GM12878 (cell line): ENCODE data around the gene GJB6. TPM values are rescaled to one million over a fixed set of nuclear protein-coding genes. Genes with fewer than 3 reads are reported as not detected.

Source experiments
- ATF2 ChIP-seq: IDR thresholded peaks from 2 replicates; pipeline ENCODE4 v1.6.1; 2012; ENCODE audit warnings: low read length, inconsistent platforms
- BHLHE40 ChIP-seq, 2 experiments: fragments of 450-650 bp in 1 of 2; IDR thresholded peaks; 2 replicates each; pipeline ENCODE4 v1.6.1; 2011 to 2017; ENCODE audit warnings: low read depth in 2 of 2, borderline replicate concordance in 1 of 2, improper control_type of control experiment in 1 of 2, low read length in 1 of 2, mild to moderate bottlenecking in 1 of 2
- BMI1 ChIP-seq: fragments of 450-650 bp; IDR thresholded peaks from 2 replicates; pipeline ENCODE4 v1.6.1; 2016; ENCODE audit warnings: mild to moderate bottlenecking, moderate library complexity, borderline replicate concordance
- CBX3 ChIP-seq: fragments of 200-600 bp; sonication (generic); IDR thresholded peaks from 2 replicates; pipeline ENCODE4 v1.6.1; 2016; ENCODE audit warnings: low read depth, borderline replicate concordance
- DPF2 ChIP-seq: fragments of 450-650 bp; IDR thresholded peaks from 2 replicates; pipeline ENCODE4 v1.6.1; 2017; ENCODE audit warnings: mild to moderate bottlenecking
- E2F4 ChIP-seq: IDR thresholded peaks from 2 replicates; pipeline ENCODE4 v1.6.1; 2012; ENCODE audit warnings: low read depth, low read length, improper control_type of control experiment
- E2F8 ChIP-seq: fragments of 450-650 bp; IDR thresholded peaks from 2 replicates; pipeline ENCODE4 v1.6.1; 2018; ENCODE audit warnings: mild to moderate bottlenecking, low read depth, moderate library complexity; ENCODE audit not compliant: partially characterized antibody
- ELK1 ChIP-seq: IDR thresholded peaks from 2 replicates; pipeline ENCODE4 v1.6.1; 2012; ENCODE audit warnings: low read depth, low read length, improper control_type of control experiment
- ESRRA ChIP-seq: IDR thresholded peaks from 2 replicates; pipeline ENCODE4 v1.6.1; 2012; ENCODE audit warnings: mild to moderate bottlenecking, low read length, improper control_type of control experiment
- KAT2A ChIP-seq: conservative IDR thresholded peaks from 2 replicates; pipeline ENCODE4 v1.6.1; 2011; ENCODE audit warnings: low read depth, low read length; ENCODE audit not compliant: control insufficient read depth
- MEF2A ChIP-seq: IDR thresholded peaks from 2 replicates; pipeline ENCODE4 v1.6.1; 2011; ENCODE audit warnings: low read depth, mild to moderate bottlenecking, low read length, moderate library complexity; ENCODE audit not compliant: insufficient read depth
- MXI1 ChIP-seq: fragments of 150-350 bp; IDR thresholded peaks from 2 replicates; pipeline ENCODE4 v1.6.1; 2011; ENCODE audit warnings: low read depth, mild to moderate bottlenecking, inconsistent platforms, low read length, improper control_type of control experiment
- NFYB ChIP-seq: IDR thresholded peaks from 2 replicates; pipeline ENCODE4 v1.6.1; 2011; ENCODE audit warnings: low read depth, mild to moderate bottlenecking, low read length, improper control_type of control experiment, moderate library complexity; ENCODE audit not compliant: insufficient read depth
- NRF1 ChIP-seq: conservative IDR thresholded peaks from 2 replicates; pipeline ENCODE4 v1.6.1; 2011; ENCODE audit warnings: mild to moderate bottlenecking, low read depth, low read length, improper control_type of control experiment
- PML ChIP-seq: IDR thresholded peaks from 2 replicates; pipeline ENCODE4 v1.6.1; 2012; ENCODE audit warnings: low read length, inconsistent platforms
- POLR2AphosphoS5 ChIP-seq: IDR thresholded peaks from 2 replicates; pipeline ENCODE4 v1.6.1; 2011; ENCODE audit warnings: mild to moderate bottlenecking, low read length, inconsistent platforms
- PRDM15 ChIP-seq: fragments of 450-650 bp; formaldehyde crosslinking; IDR thresholded peaks from 2 replicates; pipeline ENCODE4 v1.4.0; 2020; ENCODE audit warnings: mild to moderate bottlenecking, moderate library complexity
- SMC3 ChIP-seq: IDR thresholded peaks from 2 replicates; pipeline ENCODE4 v1.6.1; 2011; ENCODE audit warnings: low read length, improper control_type of control experiment, borderline replicate concordance
- STAT1 ChIP-seq: fragments of 450-650 bp; conservative IDR thresholded peaks from 2 replicates; pipeline ENCODE4 v1.6.1; 2014; ENCODE audit warnings: antibody characterized with exemption, mild to moderate bottlenecking
- TCF12 ChIP-seq: IDR thresholded peaks from 2 replicates; pipeline ENCODE4 v1.6.1; 2011; ENCODE audit warnings: low read depth, mild to moderate bottlenecking, low read length
- polyA plus RNA-seq, 11 experiments: library from polyadenylated mRNA; depleted of rRNA in 4 of 11; unstranded in 6 of 11; stranded (reverse) in 5 of 11; fragments of >200 nt; fragmentation: Nextera tagmentation in 4 of 11; fragmentation: Illumina TruSeq in 1 of 11; extraction: Ambion mirVana in 4 of 11; extraction: Trizol in 1 of 11; gene quantifications; 1 replicate in 1 of 11; 2 replicates in 10 of 11; pipeline versions ENCODE4 v1.2.1 to v1.2.3, GENCODE V29; 2011 to 2016; ENCODE audit warnings: inconsistent platforms in 2 of 11, missing spikeins in 2 of 11, low read depth in 1 of 11
- total RNA-seq, 4 experiments: library from RNA; depleted of rRNA in 3 of 4; stranded (reverse); fragments of >200 nt in 3 of 4; fragmentation: Illumina TruSeq in 1 of 4; extraction: Trizol in 1 of 4; gene quantifications; 2 replicates each; pipeline versions ENCODE4 v1.2.1 to v1.2.3, GENCODE V29; 2013 to 2021

Gene GJB6
- total and polyA plus RNA-seq, 10 of the 15 experiments (the other 5 are each of a cell fraction or from before 2014, with no cell fraction given) = 0.03 TPM; not detected in 9

- TF ChIP-seq DPF2 (no peak), ATF2 (0 out of 2 replicates have a peak, but pooled peaks have one; percentile 24), PML (no peak), BMI1 (no peak), MEF2A (0 out of 2 replicates have a peak, but pooled peaks have one; percentile 16), PRDM15 (CRISPR knock-in tag) (no peak), E2F8 (no peak), NRF1 (no peak), NFYB (no peak), MXI1 (no peak), POLR2AphosphoS5 (no peak), ESRRA (no peak), CBX3 (no peak), STAT1 (no peak), SMC3 (no peak), ELK1 (no peak), TCF12 (peak; percentile 72), BHLHE40 (IDR thresholded peaks at IDR 0.05; ENCODE audit: borderline replicate concordance in 1 of 2, low read depth in 2 of 2, low read length in 1 of 2) (peak; percentile 87 to 95), E2F4 (no peak), KAT2A (no peak)
These were observed 57.3 kb downstream of the GJB6 start (continued) for GRCh38 chr13:20174656-20175405.
